Measurements from ENCODE around the gene RBBP9. TPM values are rescaled to one million over a fixed set of nuclear protein-coding genes. Genes with fewer than 3 reads are reported as not detected.

RBBP9 gene
- 1 to 10 TPM; 3.8 to 5.0 (median 4.8) TPM for total RNA-seq
- polyA plus RNA-seq, result 1 to 10 TPM; 2.2 to 8.7 (median 5.6) TPM
- long read RNA-seq, donor 1, partial matches to known transcripts, result 0 of 1 reads
- long read RNA-seq, donor 1, other reads (novel, unspliced or antisense), result 0 of 1 reads
- long read RNA-seq, donor 2, partial matches to known transcripts, result 0 of 4 reads
- long read RNA-seq, donor 2, other reads (novel, unspliced or antisense), result 0 of 4 reads

DNA sequence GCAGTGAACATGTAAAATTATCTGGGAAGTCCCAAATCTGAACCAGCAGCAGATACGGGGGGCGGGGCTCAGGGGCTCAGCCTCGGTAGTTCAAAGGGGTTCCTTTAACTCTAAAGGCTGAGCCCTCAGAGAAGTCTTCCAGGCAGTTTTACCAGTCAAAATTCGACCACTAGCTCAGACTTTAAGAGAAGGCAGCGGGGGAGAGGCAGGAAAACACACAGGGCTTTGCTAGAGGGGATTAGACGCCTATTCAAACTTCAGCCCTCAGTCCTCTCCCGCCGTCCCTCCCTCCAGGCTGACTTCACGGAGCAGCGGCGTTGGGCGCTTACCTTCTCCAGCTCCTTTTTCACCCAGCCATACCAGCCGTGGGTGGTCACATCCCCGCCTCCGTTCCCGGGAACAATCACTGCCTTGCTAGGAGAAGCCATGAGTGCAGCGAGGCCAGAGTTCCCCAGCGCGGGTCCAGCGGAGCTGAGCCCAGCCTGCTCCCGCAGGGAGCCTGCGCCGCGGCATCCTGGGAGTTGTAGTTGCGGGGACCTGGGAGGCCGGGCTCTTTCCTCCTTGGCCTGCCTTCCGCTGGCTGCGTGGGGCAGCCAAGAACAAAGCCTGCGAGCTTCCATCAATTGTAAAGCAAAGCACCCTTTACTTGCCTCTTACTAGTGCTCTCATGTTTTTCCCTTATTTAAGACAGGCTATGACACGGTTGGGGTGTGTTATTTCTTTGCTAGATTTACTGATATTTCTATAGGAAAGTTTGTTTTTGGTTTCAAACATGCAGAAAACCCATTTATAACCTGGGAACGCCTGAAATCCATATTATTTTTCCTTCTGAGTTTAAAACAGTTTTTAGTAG, at the start of gene RBBP9:
Gene RBBP9 (minus strand): TSS at position 486 of the 853 bp plus-strand sequence. CDS start 58 bp downstream, at position 428.
- TF ChIP-seq, protein P1, sequence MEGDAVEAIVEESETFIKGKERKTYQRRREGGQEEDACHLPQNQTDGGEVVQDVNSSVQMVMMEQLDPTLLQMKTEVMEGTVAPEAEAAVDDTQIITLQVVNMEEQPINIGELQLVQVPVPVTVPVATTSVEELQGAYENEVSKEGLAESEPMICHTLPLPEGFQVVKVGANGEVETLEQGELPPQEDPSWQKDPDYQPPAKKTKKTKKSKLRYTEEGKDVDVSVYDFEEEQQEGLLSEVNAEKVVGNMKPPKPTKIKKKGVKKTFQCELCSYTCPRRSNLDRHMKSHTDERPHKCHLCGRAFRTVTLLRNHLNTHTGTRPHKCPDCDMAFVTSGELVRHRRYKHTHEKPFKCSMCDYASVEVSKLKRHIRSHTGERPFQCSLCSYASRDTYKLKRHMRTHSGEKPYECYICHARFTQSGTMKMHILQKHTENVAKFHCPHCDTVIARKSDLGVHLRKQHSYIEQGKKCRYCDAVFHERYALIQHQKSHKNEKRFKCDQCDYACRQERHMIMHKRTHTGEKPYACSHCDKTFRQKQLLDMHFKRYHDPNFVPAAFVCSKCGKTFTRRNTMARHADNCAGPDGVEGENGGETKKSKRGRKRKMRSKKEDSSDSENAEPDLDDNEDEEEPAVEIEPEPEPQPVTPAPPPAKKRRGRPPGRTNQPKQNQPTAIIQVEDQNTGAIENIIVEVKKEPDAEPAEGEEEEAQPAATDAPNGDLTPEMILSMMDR (IDR thresholded peaks at IDR 0.05), result no peak
- Histone ChIP-seq H3K9me3 (no peaks in the 10 kb centered on the region), H3K4me3 (peak within 1 kb of the TSS; percentile 90), H3K27me3 (ENCODE audit: insufficient read depth in 3 of 3, low read length in 2 of 3) (no peaks in the 10 kb centered on the region), H3K27ac (peak within 1 kb of the TSS; percentile 61), H3K4me1 (peaks cover 14% of the 10 kb centered on the region), H3K36me3 (ENCODE audit: insufficient read depth in 1 of 2, low read depth in 1 of 2) (peaks cover 0 to 16% of the 10 kb centered on the region in 2 donors)
- peak; percentile 97 to 100 (median 100) for ATAC-seq
- WGBS, 3 donors, result 1 to 3% (median 2%) methylated on average over 31 of the region's 31 CpGs
- DNase-seq, result peak; percentile 87 to 92
- intact Hi-C loops (cut with DNase I), result no loop called here

DNA sequence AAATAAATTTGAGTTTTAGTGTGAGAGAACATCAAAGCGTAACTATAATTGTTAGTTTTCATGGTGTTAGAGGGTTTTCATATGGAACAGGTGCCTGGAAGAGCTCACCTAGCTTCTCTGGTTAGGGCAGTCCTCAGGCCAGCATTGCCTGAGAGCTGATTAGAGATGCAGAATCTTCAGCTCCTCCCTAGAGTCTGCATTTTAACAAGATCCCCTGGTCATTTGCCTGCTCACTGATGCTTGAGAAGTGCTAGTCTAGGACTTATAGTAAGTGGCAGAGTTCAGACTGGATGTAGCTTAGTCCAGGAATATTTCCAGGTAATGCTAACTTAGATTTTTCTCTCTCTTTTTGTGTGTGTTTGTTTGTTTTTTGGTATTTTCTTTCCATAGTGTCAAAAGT, 48.5 kb upstream of the RBBP9 start:
- Histone ChIP-seq H3K9me3 (no peaks in the 10 kb centered on the region), H3K27me3 (ENCODE audit: insufficient read depth in 3 of 3, low read length in 2 of 3) (no peaks in the 10 kb centered on the region), H3K4me3 (no peak overlapping the region), H3K4me1 (no peaks in the 10 kb centered on the region), H3K27ac (no peak overlapping the region), H3K36me3 (ENCODE audit: insufficient read depth in 1 of 2, low read depth in 1 of 2) (peaks cover 0 to 97% of the 10 kb centered on the region in 2 donors)
- 97 to 100% (median 100%) methylated on average over 1 of the region's 1 CpG for WGBS, 3 donors
- intact Hi-C loops (cut with DNase I), result no loop called here
- DNase-seq (no peak), ATAC-seq (no peak)
- TF ChIP-seq, protein P1 (IDR thresholded peaks at IDR 0.05), result no peak

GRCh38 chr20:18543932-18544331, 46.9 kb upstream of the RBBP9 start:
- 70 to 78% (median 74%) methylated on average over 7 of the region's 7 CpGs for WGBS, 3 donors
- H3K36me3 ChIP-seq (ENCODE audit: insufficient read depth in 1 of 2, low read depth in 1 of 2), result peaks cover 0 to 93% of the 10 kb centered on the region in 2 donors
- intact Hi-C loops (cut with DNase I), result no loop called here
- no peak overlapping the region for H3K27ac ChIP-seq
- H3K9me3 ChIP-seq, result no peaks in the 10 kb centered on the region
- DNase-seq (no peak), ATAC-seq (no peak)
- H3K4me3 ChIP-seq, result no peak overlapping the region
- no peaks in the 10 kb centered on the region for H3K27me3 ChIP-seq (ENCODE audit: insufficient read depth in 3 of 3, low read length in 2 of 3)
- H3K4me1 ChIP-seq, result no peaks in the 10 kb centered on the region
- TF ChIP-seq, protein P1 (IDR thresholded peaks at IDR 0.05), result no peak

- no peaks in the 10 kb centered on the region for H3K27me3 ChIP-seq (ENCODE audit: insufficient read depth in 3 of 3, low read length in 2 of 3)
- no peaks in the 10 kb centered on the region for H3K9me3 ChIP-seq
- ATAC-seq, result no peak
- H3K36me3 ChIP-seq (ENCODE audit: insufficient read depth in 1 of 2, low read depth in 1 of 2), result peaks cover 0 to 91% of the 10 kb centered on the region in 2 donors
- H3K4me3 ChIP-seq, result no peak overlapping the region
- H3K27ac ChIP-seq, result no peak overlapping the region
- H3K4me1 ChIP-seq, result no peaks in the 10 kb centered on the region
- 95 to 99% (median 95%) methylated on average over 4 of the region's 4 CpGs for WGBS, 3 donors
- TF ChIP-seq, protein P1 (IDR thresholded peaks at IDR 0.05), result no peak
- DNase-seq, result no peak
- intact Hi-C loops (cut with DNase I), result no loop called here
Observed at GRCh38 chr20:18543216-18543615, 46.2 kb upstream of the RBBP9 start.

Measured in psoas muscle (tissue), 8 donors.